CD4-positive, alpha-beta T cell (primary cell): Measurements from ENCODE around the gene NTNG2. TPM values are rescaled to one million over a fixed set of nuclear protein-coding genes. Genes with fewer than 3 reads are reported as not detected.
A peak's percentile ranks its signal among the peaks of the same experiment; 100 is the strongest.

Experiments used
- ATAC-seq: fragments of 200-7000 bp; cut with Tn5 transposase; one replicate; pipeline ENCODE4 v1.10.0; 2022; ENCODE audit warnings: mild to moderate bottlenecking; ENCODE audit not compliant: poor library complexity
- CTCF ChIA-PET: fragments of 350-600 bp; sonication (Branson Sonifier 250); formaldehyde crosslinking; loops from one replicate; lab custom pipeline; 2021; ENCODE audit warnings: antibody characterized with exemption, inconsistent platforms; lab: Charles Lee
- POLR2A ChIA-PET: fragments of 350-600 bp; sonication (Branson Sonifier 250); formaldehyde crosslinking; loops from one replicate; lab custom pipeline; 2021; ENCODE audit warnings: antibody characterized with exemption, inconsistent platforms; lab: Charles Lee
- DNase-seq, 14 experiments: peaks; one replicate each; pipeline ENCODE4 v3.0.0-alpha.2; 2013 to 2020; ENCODE audit warnings: mixed read lengths in 2 of 14
- H3K27ac ChIP-seq, 2 donors: one replicate each; pipeline versions ENCODE4 v1.5.1 to v1.7.0; 2013; ENCODE audit warnings: low read length in 2 of 2, low read depth in 1 of 2, mild to moderate bottlenecking in 1 of 2
- H3K27me3 ChIP-seq, 2 experiments: 1 replicate in 1 of 2; 2 replicates in 1 of 2; pipeline versions ENCODE4 v1.6.1 to v1.7.0; 2013; ENCODE audit warnings: low read length in 2 of 2, control low read depth in 1 of 2, mild to moderate bottlenecking in 1 of 2, moderate library complexity in 1 of 2; ENCODE audit not compliant: insufficient read depth in 2 of 2, control insufficient read depth in 1 of 2
- H3K36me3 ChIP-seq: one replicate; pipeline ENCODE4 v1.6.1; 2013; ENCODE audit warnings: low read length, control low read depth; ENCODE audit not compliant: insufficient read depth
- H3K4me1 ChIP-seq: one replicate; pipeline ENCODE4 v1.6.1; 2013; ENCODE audit warnings: low read length, control low read depth; ENCODE audit not compliant: insufficient read depth
- H3K4me3 ChIP-seq: one replicate; pipeline ENCODE4 v1.5.1; 2013; ENCODE audit warnings: mild to moderate bottlenecking, low read length, moderate library complexity
- H3K9me3 ChIP-seq, 2 experiments: 1 replicate in 1 of 2; 2 replicates in 1 of 2; pipeline versions ENCODE4 v1.6.1 to v1.7.0; 2013; ENCODE audit warnings: low read length in 2 of 2, mild to moderate bottlenecking in 2 of 2, control low read depth in 1 of 2, moderate library complexity in 1 of 2; ENCODE audit not compliant: control insufficient read depth in 1 of 2, insufficient read depth in 1 of 2
- H3K27ac Mint-ChIP-seq: one replicate; pipeline ENCODE4 v1.8.0; 2020; ENCODE audit warnings: mixed read lengths
- H3K27me3 Mint-ChIP-seq: one replicate; pipeline ENCODE4 v1.8.0; 2021; ENCODE audit warnings: mixed read lengths
- H3K36me3 Mint-ChIP-seq: one replicate; pipeline ENCODE4 v1.8.0; 2021; ENCODE audit warnings: low read depth, mixed read lengths
- H3K4me1 Mint-ChIP-seq: one replicate; pipeline ENCODE4 v1.8.0; 2021; ENCODE audit warnings: low read depth, mixed read lengths
- H3K4me3 Mint-ChIP-seq: one replicate; pipeline ENCODE4 v1.8.0; 2020; ENCODE audit warnings: mild to moderate bottlenecking, mixed read lengths
- H3K9me3 Mint-ChIP-seq: one replicate; pipeline ENCODE4 v1.8.0; 2020; ENCODE audit warnings: mixed read lengths
- intact Hi-C, 2 experiments: fragments of 100-400 bp; cut with DNase I in 1 of 2; cut with micrococcal nuclease in 1 of 2; formaldehyde crosslinking; loops; one replicate each; pipeline versions ENCODE4 v1.15.1 to v1.9.0; 2023 to 2025; cut with DNase I, micrococcal nuclease
- total RNA-seq, 174 experiments: library from RNA in 2 of 174; stranded (reverse) in 2 of 174; gene quantifications; one replicate each; pipeline ENCODE4 v1.2.3 and lab custom pipeline; 2021 to 2026
- TF ChIP-seq, protein P1 (sequence below): fragments of 200-600 bp; IDR thresholded peaks from one replicate; pipeline ENCODE4 v1.8.0; 2022; ENCODE audit warnings: antibody characterized with exemption, mild to moderate bottlenecking

The NTNG2 gene
- total RNA-seq, 2 experiments from 2014 or later, result 2.2 to 2.6 TPM

DNA sequence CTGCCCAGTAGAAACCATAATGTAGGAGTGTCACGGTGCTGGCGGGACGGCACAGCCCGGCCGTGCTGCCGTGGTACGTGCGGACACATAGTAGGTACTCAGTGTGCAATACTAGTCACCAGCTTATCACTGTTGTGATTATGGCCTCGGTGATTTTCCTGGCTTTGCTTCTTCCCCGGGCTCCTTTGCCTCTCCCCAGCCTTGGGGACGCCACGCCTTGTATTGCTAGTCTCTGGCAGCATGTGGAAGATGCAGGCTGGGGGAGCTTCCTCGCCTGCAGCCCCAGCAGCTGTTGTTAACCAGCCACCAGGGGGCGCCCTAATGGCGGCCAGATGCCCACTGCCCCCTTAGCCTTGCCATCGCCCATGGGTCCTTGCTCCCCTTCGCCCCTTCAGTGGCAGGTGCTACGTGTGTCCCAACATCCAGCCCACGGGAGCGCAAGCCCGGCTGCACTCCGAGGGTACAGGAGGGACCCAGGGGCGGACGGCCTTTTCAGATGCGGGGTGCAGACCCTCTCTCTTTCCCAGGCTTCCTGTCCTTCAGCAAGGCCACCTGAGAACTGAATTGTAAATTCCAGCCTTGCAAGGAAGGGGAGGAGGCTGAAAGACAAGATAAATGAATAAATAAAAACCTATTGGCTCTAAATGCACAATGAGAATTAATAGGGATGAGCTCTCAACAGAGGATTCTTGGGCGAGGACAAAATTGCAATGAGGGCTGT, 8.0 kb downstream of the NTNG2 start:
- Mint-ChIP-seq H3K9me3 (no peaks in the 10 kb centered on the region), H3K36me3 (no peaks in the 10 kb centered on the region), H3K27ac (no peak overlapping the region), H3K4me1 (no peaks in the 10 kb centered on the region), H3K4me3 (no peak overlapping the region), H3K27me3 (peaks cover 56% of the 10 kb centered on the region)
- intact Hi-C loops, result loop anchor here (1.0 to 10.0 kb wide), 3 partner anchors 66 to 405 kb away; no protein-coding TSS in a partner anchor
- H3K9me3 ChIP-seq, result peaks cover 0 to 10% of the 10 kb centered on the region in 2 experiments
- peaks cover 20 to 33% of the 10 kb centered on the region in 2 experiments for H3K27me3 ChIP-seq
- TF ChIP-seq, protein P1, sequence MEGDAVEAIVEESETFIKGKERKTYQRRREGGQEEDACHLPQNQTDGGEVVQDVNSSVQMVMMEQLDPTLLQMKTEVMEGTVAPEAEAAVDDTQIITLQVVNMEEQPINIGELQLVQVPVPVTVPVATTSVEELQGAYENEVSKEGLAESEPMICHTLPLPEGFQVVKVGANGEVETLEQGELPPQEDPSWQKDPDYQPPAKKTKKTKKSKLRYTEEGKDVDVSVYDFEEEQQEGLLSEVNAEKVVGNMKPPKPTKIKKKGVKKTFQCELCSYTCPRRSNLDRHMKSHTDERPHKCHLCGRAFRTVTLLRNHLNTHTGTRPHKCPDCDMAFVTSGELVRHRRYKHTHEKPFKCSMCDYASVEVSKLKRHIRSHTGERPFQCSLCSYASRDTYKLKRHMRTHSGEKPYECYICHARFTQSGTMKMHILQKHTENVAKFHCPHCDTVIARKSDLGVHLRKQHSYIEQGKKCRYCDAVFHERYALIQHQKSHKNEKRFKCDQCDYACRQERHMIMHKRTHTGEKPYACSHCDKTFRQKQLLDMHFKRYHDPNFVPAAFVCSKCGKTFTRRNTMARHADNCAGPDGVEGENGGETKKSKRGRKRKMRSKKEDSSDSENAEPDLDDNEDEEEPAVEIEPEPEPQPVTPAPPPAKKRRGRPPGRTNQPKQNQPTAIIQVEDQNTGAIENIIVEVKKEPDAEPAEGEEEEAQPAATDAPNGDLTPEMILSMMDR, result peak; percentile 93
- H3K4me3 ChIP-seq, result no peak overlapping the region
- DNase-seq, result peak; percentile 24 to 78 (median 50)
- no peaks in the 10 kb centered on the region for H3K36me3 ChIP-seq
- no peaks in the 10 kb centered on the region for H3K4me1 ChIP-seq
- POLR2A ChIA-PET, result interaction anchor here (1.1 kb wide), 1 partner anchor 67 kb away, joined by 3 read pairs; no protein-coding TSS in a partner anchor
- ATAC-seq, result peak; percentile 52
- no peak overlapping the region for H3K27ac ChIP-seq
- CTCF ChIA-PET, result interaction anchor here (0.6 to 1.7 kb wide), 8 partner anchors 12 to 90 kb away, joined by 3 to 9 read pairs (median 4); no protein-coding TSS in a partner anchor

DNA sequence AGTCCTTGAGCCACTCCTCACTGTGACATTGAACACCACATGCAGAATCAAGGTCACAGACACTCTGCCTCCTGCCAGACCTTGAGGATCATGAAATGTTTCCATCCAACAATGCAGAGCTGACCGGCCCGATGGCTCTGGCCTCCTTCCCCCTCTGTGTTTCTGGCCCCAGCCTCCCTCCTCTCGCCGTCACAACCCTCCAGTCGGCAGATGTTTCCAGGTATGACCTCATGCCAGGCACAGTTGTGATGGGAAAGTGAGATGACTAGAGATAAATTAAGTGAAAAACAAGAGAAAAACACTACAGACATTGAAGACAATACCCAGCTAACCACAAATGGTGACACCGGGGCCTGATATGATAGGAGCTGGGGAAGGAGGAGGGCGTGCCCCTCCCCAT, 9.8 kb downstream of the NTNG2 start:
- no peak overlapping the region for H3K4me3 ChIP-seq
- ATAC-seq (no peak), DNase-seq (no peak)
- Mint-ChIP-seq H3K27me3 (peaks cover 38% of the 10 kb centered on the region), H3K36me3 (no peaks in the 10 kb centered on the region), H3K4me1 (no peaks in the 10 kb centered on the region), H3K9me3 (no peaks in the 10 kb centered on the region), H3K27ac (no peak overlapping the region), H3K4me3 (no peak overlapping the region)
- no peak overlapping the region for H3K27ac ChIP-seq
- ChIA-PET CTCF (no interaction called here), POLR2A (no interaction called here)
- intact Hi-C loops, result no loop called here
- TF ChIP-seq, protein P1, result no peak
- peaks cover 0 to 7% of the 10 kb centered on the region in 2 experiments for H3K9me3 ChIP-seq
- H3K4me1 ChIP-seq, result no peaks in the 10 kb centered on the region
- H3K36me3 ChIP-seq, result no peaks in the 10 kb centered on the region
- peaks cover 12 to 22% of the 10 kb centered on the region in 2 experiments for H3K27me3 ChIP-seq

DNA sequence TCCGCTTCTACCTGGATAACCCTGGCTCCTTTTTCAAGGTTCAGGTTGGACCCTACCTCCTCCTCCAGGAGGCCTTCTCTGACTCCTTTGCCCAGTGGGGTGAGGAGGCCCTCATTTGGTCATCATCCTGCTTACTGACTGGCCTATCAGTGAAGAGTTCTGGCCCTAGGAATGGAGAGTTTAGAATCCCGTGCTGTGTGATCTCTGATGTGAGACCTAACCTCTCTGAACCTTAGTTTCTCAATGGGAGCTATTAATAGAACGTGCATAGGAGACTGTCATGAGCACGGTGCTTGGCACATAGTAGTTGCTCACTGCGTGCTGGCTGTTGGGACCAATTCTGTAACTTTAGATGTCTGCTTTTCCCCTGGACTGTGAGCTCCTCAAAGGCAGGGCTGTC, 10.3 kb downstream of the NTNG2 start:
- peaks cover 33% of the 10 kb centered on the region for H3K27me3 Mint-ChIP-seq
- H3K27ac ChIP-seq, result no peak overlapping the region
- no peak overlapping the region for H3K4me3 ChIP-seq
- H3K36me3 Mint-ChIP-seq, result no peaks in the 10 kb centered on the region
- peaks cover 0 to 6% of the 10 kb centered on the region in 2 experiments for H3K9me3 ChIP-seq
- no peaks in the 10 kb centered on the region for H3K36me3 ChIP-seq
- no peak for DNase-seq
- peaks cover 9 to 17% of the 10 kb centered on the region in 2 experiments for H3K27me3 ChIP-seq
- no peak for ATAC-seq
- intact Hi-C loops, result no loop called here
- no peak overlapping the region for H3K27ac Mint-ChIP-seq
- H3K9me3 Mint-ChIP-seq, result no peaks in the 10 kb centered on the region
- no peaks in the 10 kb centered on the region for H3K4me1 ChIP-seq
- no peak overlapping the region for H3K4me3 Mint-ChIP-seq
- POLR2A ChIA-PET, result no interaction called here
- CTCF ChIA-PET, result no interaction called here
- no peaks in the 10 kb centered on the region for H3K4me1 Mint-ChIP-seq
- TF ChIP-seq, protein P1, result no peak
